Ureter (tissue), 1 donor: ENCODE data around the gene CFAP46. TPM values are rescaled to one million over a fixed set of nuclear protein-coding genes. Genes with fewer than 3 reads are reported as not detected.
"Not testable (repeated sequence)": the region's sequence is repeated elsewhere in the genome, so short reads cannot be mapped to it uniquely, and the experiment has no call there.

Source experiments
- DNase-seq: peaks from one replicate; pipeline ENCODE4 v3.0.0-alpha.2; 2020; ENCODE audit warnings: low spot score
- total RNA-seq: library from RNA; stranded (reverse); gene quantifications from one replicate; pipeline ENCODE4 v1.2.4, GENCODE V29; 2023
- donor health status: DM: yes; HTN: yes; CAD: no.

Gene CFAP46
- total RNA-seq, 1 donor from 2014 or later = 1.7 TPM

GRCh38 chr10:132945125-132945893 is 2.9 kb upstream of the CFAP46 start:
- DNase-seq = no peak

- no peak for DNase-seq
Observed at GRCh38 chr10:132944510-132944909, 2.1 kb upstream of the CFAP46 start.

DNA sequence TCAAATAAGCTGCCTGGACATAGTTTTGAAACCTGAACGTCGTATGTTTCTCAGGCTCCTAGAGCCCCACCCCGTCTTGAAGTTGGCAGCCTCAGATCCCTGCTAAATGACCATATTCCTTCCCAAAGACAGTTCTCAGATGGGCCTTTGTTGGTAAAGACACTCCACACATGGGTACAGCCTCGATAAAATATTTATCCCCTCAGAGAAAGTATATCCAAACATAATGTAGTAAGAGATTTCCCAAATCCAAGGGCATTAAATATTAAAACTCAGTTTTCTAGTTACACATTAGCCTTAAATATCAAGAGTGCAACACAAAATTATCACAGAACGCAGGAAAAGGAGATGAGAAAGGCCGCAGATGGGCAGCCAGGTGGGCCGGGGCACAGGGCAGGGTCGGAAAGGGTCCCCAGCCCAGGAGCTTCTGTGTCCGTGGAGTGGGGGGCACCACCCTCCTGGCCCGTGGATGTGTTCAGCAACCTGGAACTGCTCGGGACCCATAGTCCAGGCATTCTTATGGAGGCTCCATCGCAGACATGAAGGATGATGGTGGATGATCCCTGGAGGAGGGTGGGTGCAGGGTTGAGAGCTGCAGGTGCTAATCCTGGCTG is 1.5 kb upstream of the CFAP46 start:
- DNase-seq = no peak

DNA sequence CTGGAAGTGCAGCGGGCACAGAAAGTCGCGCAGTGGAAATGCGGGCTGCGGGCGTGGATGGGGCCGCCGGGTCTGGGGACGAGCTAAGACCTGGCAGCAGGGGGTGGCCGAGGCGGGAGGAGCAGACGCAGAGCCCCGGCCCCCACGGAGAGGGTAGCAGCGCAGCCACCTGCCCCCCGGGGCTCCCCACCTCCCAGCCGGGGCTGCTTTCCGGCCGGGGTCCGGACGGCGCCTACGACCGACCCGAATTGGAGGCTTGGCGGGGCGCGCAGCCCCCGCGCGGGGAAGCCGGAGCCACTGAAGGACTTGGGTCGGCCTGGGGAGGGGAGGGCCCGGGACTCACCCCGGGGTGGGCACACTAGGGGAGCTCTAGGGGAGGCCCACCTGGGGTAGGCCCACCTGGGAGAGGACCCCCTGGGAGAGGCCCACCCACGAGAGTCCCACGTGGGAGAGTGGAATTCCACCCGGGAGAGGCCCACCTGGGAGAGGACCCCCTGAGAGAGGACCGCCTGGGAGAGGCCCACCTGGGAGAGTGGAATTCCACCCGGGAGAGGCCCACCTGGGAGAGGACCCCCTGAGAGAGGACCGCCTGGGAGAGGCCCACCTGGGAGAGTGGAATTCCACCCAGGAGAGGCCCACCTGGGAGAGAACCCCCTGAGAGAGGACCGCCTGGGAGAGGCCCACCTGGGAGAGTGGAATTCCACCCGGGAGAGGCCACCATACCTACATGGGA is 854 bp upstream of the CFAP46 start:
- no peak for DNase-seq

- DNase-seq = no peak
Observed at GRCh38 chr10:132941640-132942051, 724 bp downstream of the CFAP46 start.

GRCh38 chr10:132940791-132941465 is 1.4 kb downstream of the CFAP46 start:
- DNase-seq = no peak

GRCh38 chr10:132939957-132940790 is 2.2 kb downstream of the CFAP46 start:
- DNase-seq = no peak

DNA sequence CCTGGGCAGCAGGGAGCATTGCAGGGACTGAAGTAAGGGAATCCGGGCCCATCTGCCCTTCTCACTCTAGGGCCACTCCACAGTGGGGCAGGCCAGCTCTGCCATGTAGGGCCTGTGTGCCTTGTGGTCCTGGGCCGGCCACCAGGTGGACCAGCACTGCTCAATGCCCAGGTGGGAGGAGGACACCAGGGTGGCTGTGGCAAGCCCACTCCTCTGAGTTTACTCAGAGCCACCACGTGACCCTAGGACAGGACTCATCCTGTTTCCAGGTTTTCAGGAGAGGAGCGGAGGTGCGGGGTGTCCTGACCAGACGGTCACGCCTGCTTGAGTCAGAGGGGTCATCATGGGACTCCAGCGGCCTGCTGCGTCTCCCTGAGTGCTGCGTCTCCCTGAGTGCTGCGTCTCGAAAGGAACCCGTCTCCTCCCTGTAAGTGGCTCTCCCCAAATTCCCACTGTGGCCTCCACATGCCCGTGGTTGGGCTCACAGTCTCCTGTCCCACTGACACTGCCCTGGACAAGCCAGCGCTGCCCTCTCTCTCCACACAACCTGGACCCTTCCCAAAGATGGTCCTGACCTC is 2.9 kb downstream of the CFAP46 start:
- DNase-seq = no peak

- DNase-seq = no peak
Observed at GRCh38 chr10:132938472-132939339, 3.7 kb downstream of the CFAP46 start.

DNA sequence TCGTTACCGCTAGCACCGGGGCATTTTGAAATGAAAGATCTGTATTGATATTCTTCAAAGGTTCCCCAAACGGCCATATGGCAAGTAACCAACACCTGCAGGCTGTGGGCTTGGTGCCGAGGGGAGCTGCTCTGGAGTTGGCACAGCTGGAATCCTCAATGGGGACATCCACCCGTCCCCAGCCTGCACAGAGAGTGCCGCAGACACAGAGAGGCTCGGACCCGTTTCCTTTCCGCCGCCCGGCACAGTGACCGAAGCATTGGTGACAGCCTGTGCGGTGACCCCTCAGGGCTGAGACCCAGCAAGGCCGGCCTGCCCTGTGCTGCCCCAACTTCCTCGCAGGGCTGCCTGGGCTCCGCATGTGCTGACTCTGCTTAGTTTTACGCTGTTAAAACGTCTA is 4.5 kb downstream of the CFAP46 start:
- DNase-seq = no peak

DNA sequence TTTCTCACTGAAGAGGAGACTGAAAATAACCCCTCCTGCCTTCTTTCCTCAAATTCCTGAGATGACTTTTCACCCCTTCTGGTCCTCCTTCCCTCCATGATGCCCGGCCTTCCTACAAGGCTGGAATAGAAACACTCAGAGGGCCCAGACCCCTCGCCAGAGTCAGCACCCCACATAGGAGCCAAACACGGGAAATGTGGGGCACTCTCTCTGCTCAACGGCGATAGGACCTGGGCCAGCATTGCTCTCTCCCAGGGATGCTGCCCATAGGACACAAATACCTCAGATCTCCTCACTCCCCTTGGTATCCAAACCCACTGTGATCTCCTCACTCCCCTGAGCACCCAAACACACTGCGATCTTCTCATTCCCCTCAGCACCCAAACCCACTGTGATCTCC is 7.4 kb downstream of the CFAP46 start:
- no peak for DNase-seq

DNA sequence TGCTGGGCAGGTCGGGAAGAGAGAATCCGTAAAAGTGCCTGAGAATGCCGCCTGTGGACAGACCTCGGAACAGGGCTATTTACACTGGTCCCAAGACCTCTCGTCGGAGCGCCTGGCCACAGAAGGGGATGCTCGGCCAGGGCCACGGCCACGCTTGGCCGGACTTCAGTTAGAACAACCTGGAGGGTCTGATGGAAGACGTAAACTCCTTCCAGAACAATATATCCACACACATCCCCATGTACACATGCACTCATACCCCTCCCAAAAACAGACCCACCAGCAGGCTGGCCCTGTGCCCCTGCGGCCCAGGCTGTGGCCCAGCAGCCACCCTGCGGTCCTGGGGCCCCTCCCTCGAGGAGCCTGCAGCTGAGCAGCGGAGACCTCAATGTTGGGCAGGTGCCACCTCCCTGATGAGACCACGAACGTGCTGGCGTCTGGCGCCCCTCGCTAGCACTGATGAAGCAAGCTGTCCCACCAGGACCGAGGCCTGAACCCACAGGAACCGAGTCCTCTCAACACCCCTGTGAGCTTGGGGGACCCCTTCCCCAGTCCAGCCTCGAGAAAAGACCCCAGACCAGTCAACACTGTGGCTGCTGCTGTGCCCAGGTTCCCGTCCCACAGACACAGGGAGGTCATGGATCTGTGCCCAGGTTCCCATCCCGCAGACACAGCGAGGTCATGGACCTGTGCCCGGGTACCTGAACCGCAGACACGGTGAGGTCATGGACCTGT is 8.9 kb downstream of the CFAP46 start:
- no peak for DNase-seq

DNA sequence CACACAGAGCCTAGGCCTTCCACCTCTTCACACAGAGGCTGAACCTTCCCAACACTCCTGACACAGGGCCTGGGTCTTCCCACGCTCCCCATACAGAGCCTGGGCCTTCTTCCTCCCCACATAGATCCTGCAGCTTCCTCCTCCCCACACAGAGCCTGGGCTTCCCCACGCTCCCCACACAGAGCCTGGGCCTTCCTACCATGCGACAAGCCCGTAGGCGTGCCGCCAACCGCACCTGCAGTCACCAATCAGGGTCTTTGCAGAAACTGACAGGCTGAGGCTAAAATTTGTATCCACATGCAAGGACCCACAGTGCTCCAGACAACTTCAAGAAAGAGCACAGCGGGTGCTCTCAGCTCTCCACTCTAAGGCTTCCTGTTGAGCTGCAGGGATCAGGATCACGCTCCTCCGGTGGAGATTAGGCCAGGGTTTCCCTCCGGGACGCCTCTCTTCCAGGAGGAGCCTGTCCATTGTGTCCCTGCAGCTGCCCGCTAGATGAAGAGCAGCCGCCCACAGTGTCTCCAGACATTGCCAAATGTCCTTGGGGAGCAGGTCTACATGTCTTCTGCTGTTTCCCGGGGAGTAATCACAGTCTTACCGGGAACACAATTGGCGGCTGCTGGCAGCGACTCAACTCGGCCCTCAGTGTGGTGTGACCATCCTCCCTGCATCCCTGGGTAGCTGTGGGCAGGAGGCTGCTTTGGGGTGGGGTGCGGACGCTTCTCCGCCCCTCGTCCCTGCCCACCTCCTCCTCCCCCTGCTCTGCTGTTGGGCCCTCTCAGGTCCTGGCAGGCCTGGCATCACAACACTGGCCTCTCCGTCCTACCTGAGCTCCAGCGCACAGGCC is 9.7 kb downstream of the CFAP46 start:
- no peak for DNase-seq

DNA sequence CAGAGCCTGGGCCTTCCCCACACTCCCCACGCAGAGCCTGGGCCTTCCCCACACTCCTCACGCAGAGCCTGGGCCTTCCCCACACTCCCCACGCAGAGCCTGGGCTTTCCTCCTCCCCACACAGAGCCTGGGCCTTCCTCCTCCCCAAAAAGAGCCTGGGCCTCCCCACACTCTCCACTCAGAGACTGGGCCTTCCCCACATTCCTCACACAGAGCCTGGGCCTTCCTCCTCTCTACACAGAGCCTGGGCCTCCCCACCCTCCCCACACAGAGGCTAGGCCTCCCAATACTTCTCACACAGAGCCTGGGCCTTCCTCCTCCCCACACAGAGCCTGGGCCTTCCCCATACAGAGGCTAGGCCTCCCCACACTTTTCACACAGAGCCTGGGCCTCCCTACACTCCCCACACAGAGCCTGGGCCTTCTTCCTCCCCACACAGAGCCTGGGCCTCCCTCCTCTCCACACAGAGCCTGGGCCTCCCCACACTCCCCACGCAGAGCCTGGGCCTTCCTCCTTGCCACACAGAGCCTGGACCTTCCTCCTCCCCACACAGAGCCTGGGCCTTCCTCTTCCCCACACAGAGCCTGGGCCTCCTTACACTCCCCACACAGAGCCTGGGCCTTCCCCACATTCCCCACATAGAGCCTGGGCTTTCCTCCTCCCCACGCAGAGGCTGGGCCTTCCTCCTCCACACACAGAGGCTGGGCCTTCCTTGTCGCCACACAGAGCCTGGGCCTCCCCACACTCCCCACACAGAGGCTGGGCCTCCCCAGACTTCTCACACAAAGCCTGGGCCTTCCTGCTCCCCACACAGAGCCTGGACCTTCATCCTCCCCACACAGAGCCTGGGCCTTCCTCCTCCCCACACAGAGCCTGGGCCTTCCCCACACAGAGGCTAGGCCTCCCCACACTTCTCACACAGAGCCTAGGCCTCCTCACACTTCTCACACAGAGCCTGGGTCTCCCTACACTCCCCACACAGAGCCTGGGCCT is 10.8 kb downstream of the CFAP46 start:
- not testable (repeated sequence) for DNase-seq

GRCh38 chr10:132930701-132931100 is 11.7 kb downstream of the CFAP46 start:
- DNase-seq = not testable (repeated sequence)

GRCh38 chr10:132929953-132930548 is 12.3 kb downstream of the CFAP46 start:
- DNase-seq = no peak

DNA sequence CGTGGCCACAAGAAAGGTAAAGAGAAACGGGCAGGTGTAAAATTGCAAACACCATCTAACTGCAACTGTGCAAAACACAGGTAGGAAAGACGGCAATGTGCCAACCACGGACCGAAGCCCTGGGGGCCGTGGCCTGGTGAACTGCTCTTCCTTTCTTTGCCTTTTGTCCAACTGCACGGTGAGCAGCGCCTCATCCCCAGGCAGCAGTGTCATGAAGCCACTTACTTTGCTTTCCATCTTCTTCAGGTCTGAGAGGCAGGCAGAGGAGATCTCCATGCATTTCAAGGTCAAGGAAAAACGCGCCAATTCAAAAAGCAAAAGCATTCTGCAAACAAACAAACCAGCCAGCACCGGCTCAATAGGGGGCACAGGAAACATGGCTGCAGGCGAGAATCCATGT is 12.9 kb downstream of the CFAP46 start:
- no peak for DNase-seq
